GM12891 (cell line): ENCODE results near the gene MTERF2.

Experiments used
- POLR2A ChIP-seq: IDR thresholded peaks from 2 replicates; pipeline ENCODE4 v1.6.1; 2011; ENCODE audit warnings: low read depth, low read length, control low read depth
- POLR2AphosphoS5 ChIP-seq: IDR thresholded peaks from 2 replicates; pipeline ENCODE4 v1.6.1; 2011; ENCODE audit warnings: low read depth, low read length, control low read depth
- SPI1 ChIP-seq: IDR thresholded peaks from 2 replicates; pipeline ENCODE4 v1.6.1; 2011; ENCODE audit warnings: low read depth, low read length, control low read depth
- TAF1 ChIP-seq: IDR thresholded peaks from 2 replicates; pipeline ENCODE4 v1.6.1; 2011; ENCODE audit warnings: low read depth, low read length, control low read depth

- TF ChIP-seq SPI1: no peak
- TF ChIP-seq POLR2AphosphoS5: no peak
- no peak for TF ChIP-seq TAF1
- no peak for TF ChIP-seq POLR2A
Observed at GRCh38 chr12:106980944-106981343, 6.0 kb downstream of the MTERF2 start.
